ENCODE data around the gene DUSP7. TPM values are rescaled to one million over a fixed set of nuclear protein-coding genes. Genes with fewer than 3 reads are reported as not detected.

DUSP7 gene
- total RNA-seq, 1 donor from 2014 or later = 2.4 TPM

GRCh38 chr3:52046902-52047239 is 9.5 kb downstream of the DUSP7 start:
- no peaks in the 10 kb centered on the region for H3K36me3 ChIP-seq
- H3K4me1 ChIP-seq = peaks cover 3% of the 10 kb centered on the region
- no peak overlapping the region for H3K27ac ChIP-seq
- no peak overlapping the region for H3K9ac ChIP-seq
- H3K27me3 ChIP-seq = no peaks in the 10 kb centered on the region
- Mint-ChIP-seq H3K4me3 (no peak overlapping the region), H3K27me3 (ENCODE audit: insufficient read depth, low read depth) (peaks cover 4% of the 10 kb centered on the region), H3K4me1 (peaks cover 20% of the 10 kb centered on the region), H3K36me3 (no peaks in the 10 kb centered on the region), H3K27ac (peak overlapping the region; percentile 65), H3K9me3 (no peaks in the 10 kb centered on the region)
- TF ChIP-seq EZH2 (IDR thresholded peaks at IDR 0.05) = no peak
- no peak for TF ChIP-seq EZH2phosphoT487 (IDR thresholded peaks at IDR 0.05)
- no peak for TF ChIP-seq CTCF (IDR thresholded peaks at IDR 0.05)
- DNase-seq (ENCODE audit: low spot score) = no peak
- H3F3A ChIP-seq (ENCODE audit: low read depth) = no peaks in the 10 kb centered on the region
- no peaks in the 10 kb centered on the region for H4K20me1 ChIP-seq (ENCODE audit: low read depth)
- no peaks in the 10 kb centered on the region for H3K79me2 ChIP-seq (ENCODE audit: low read depth)
- H3K4me2 ChIP-seq = no peak overlapping the region
- H3K4me3 ChIP-seq = no peak overlapping the region
- no peaks in the 10 kb centered on the region for H3K9me3 ChIP-seq (ENCODE audit: low read depth)
- H2AFZ ChIP-seq (replicated peaks) = no peak overlapping the region

- no peak for TF ChIP-seq CTCF (IDR thresholded peaks at IDR 0.05)
- TF ChIP-seq EZH2 (IDR thresholded peaks at IDR 0.05) = no peak
- no peak for TF ChIP-seq EZH2phosphoT487 (IDR thresholded peaks at IDR 0.05)
- H3K9me3 Mint-ChIP-seq = no peaks in the 10 kb centered on the region
- Histone ChIP-seq H3K4me3 (no peak overlapping the region), H3K4me2 (no peak overlapping the region), H3K4me1 (peaks cover 3% of the 10 kb centered on the region), H3K9me3 (ENCODE audit: low read depth) (no peaks in the 10 kb centered on the region), H3K27ac (no peak overlapping the region), H3K36me3 (no peaks in the 10 kb centered on the region), H3K27me3 (no peaks in the 10 kb centered on the region), H4K20me1 (ENCODE audit: low read depth) (no peaks in the 10 kb centered on the region), H2AFZ (replicated peaks) (no peak overlapping the region), H3K9ac (no peak overlapping the region), H3K79me2 (ENCODE audit: low read depth) (no peaks in the 10 kb centered on the region), H3F3A (ENCODE audit: low read depth) (no peaks in the 10 kb centered on the region)
- H3K4me1 Mint-ChIP-seq = peaks cover 20% of the 10 kb centered on the region
- H3K4me3 Mint-ChIP-seq = no peak overlapping the region
- H3K27me3 Mint-ChIP-seq (ENCODE audit: insufficient read depth, low read depth) = peaks cover 4% of the 10 kb centered on the region
- no peak for DNase-seq (ENCODE audit: low spot score)
- peak overlapping the region; percentile 65 for H3K27ac Mint-ChIP-seq
- H3K36me3 Mint-ChIP-seq = no peaks in the 10 kb centered on the region
Measured at GRCh38 chr3:52046186-52046901, 10.0 kb downstream of the DUSP7 start.

GRCh38 chr3:52044869-52045619 is 11.3 kb downstream of the DUSP7 start:
- Histone ChIP-seq H3K36me3 (no peaks in the 10 kb centered on the region), H3F3A (ENCODE audit: low read depth) (no peaks in the 10 kb centered on the region), H3K79me2 (ENCODE audit: low read depth) (no peaks in the 10 kb centered on the region), H3K4me2 (no peak overlapping the region), H3K27me3 (no peaks in the 10 kb centered on the region), H3K9me3 (ENCODE audit: low read depth) (no peaks in the 10 kb centered on the region), H3K4me3 (no peak overlapping the region), H3K9ac (no peak overlapping the region), H3K4me1 (peaks cover 13% of the 10 kb centered on the region), H3K27ac (no peak overlapping the region), H2AFZ (replicated peaks) (no peak overlapping the region), H4K20me1 (ENCODE audit: low read depth) (no peaks in the 10 kb centered on the region)
- Mint-ChIP-seq H3K4me1 (peaks cover 27% of the 10 kb centered on the region), H3K27me3 (ENCODE audit: insufficient read depth, low read depth) (peaks cover 5% of the 10 kb centered on the region), H3K4me3 (no peak overlapping the region), H3K9me3 (no peaks in the 10 kb centered on the region), H3K27ac (peak overlapping the region; percentile 95), H3K36me3 (no peaks in the 10 kb centered on the region)
- peak; percentile 69 for DNase-seq (ENCODE audit: low spot score)
- TF ChIP-seq EZH2 (IDR thresholded peaks at IDR 0.05) (no peak), CTCF (IDR thresholded peaks at IDR 0.05) (peak; percentile 39)
